C4-2B (cell line): ENCODE measurements around the gene TMEM163.

ENCODE experiments used
- ZFX ChIP-seq: fragments of 450-650 bp; IDR thresholded peaks from 2 replicates; pipeline ENCODE4 v1.6.1; 2017
- TF ChIP-seq, protein P1 (sequence below): fragments of 450-650 bp; conservative IDR thresholded peaks from 2 replicates; pipeline ENCODE4 v1.5.1; 2017; ENCODE audit warnings: mild to moderate bottlenecking

DNA sequence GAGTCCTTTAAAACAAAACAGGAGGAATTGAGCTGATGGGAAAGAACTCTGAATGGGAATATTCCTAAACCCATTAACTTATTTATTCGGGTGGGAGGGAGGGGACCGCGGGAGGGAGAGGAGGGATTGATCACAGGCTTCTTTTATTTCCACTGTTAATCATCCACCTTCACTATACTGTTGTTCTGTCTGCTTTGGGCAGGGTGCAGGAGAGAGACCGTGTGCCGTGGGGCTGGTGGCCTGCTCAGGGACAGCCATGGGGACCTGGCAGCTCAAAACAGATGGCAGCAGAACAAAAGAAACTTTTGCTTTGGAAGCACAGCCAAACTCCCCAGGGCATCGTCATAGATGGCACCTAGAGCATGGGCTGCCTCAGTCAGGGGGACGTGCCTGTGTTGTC, 269.6 kb downstream of the TMEM163 start:
- TF ChIP-seq, protein P1, sequence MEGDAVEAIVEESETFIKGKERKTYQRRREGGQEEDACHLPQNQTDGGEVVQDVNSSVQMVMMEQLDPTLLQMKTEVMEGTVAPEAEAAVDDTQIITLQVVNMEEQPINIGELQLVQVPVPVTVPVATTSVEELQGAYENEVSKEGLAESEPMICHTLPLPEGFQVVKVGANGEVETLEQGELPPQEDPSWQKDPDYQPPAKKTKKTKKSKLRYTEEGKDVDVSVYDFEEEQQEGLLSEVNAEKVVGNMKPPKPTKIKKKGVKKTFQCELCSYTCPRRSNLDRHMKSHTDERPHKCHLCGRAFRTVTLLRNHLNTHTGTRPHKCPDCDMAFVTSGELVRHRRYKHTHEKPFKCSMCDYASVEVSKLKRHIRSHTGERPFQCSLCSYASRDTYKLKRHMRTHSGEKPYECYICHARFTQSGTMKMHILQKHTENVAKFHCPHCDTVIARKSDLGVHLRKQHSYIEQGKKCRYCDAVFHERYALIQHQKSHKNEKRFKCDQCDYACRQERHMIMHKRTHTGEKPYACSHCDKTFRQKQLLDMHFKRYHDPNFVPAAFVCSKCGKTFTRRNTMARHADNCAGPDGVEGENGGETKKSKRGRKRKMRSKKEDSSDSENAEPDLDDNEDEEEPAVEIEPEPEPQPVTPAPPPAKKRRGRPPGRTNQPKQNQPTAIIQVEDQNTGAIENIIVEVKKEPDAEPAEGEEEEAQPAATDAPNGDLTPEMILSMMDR = no peak
- TF ChIP-seq ZFX = no peak
